IPS DF 19.7 (cell line): ENCODE data around the gene IGLL5.
"Not testable (repeated sequence)": the region's sequence is repeated elsewhere in the genome, so short reads cannot be mapped to it uniquely, and the experiment has no call there.

Experiments used
- DNase-seq: peaks from one replicate; pipeline ENCODE4 v3.0.0-alpha.2; 2013; ENCODE audit warnings: low read depth, low spot score

IGLL5 gene

GRCh38 chr22:22884010-22884887, 3.4 kb upstream of the IGLL5 start:
- peak; percentile 38 for DNase-seq

- no peak for DNase-seq
These were observed 2.5 kb upstream of the IGLL5 start for GRCh38 chr22:22884888-22885840.

GRCh38 chr22:22886546-22886945, 1.1 kb upstream of the IGLL5 start:
- no peak for DNase-seq

- no peak for DNase-seq
These were observed 1.1 kb downstream of the IGLL5 start for GRCh38 chr22:22888571-22889353.

GRCh38 chr22:22890085-22890484, 2.5 kb downstream of the IGLL5 start:
- DNase-seq = no peak

GRCh38 chr22:22891139-22891621, 3.6 kb downstream of the IGLL5 start:
- no peak for DNase-seq

- DNase-seq = no peak
These were observed 4.8 kb downstream of the IGLL5 start for GRCh38 chr22:22892096-22893052.

- no peak for DNase-seq
These were observed 5.6 kb downstream of the IGLL5 start for GRCh38 chr22:22893077-22893805.

- no peak for DNase-seq
These were observed 6.5 kb downstream of the IGLL5 start for GRCh38 chr22:22893891-22894739.

- no peak for DNase-seq
These were observed 7.4 kb downstream of the IGLL5 start for GRCh38 chr22:22894740-22895731.

GRCh38 chr22:22895776-22896445, 8.3 kb downstream of the IGLL5 start:
- DNase-seq = no peak

GRCh38 chr22:22896601-22897000, 9.0 kb downstream of the IGLL5 start:
- DNase-seq = no peak

- no peak for DNase-seq
These were observed 9.5 kb downstream of the IGLL5 start for GRCh38 chr22:22897091-22897490.

GRCh38 chr22:22897947-22898346, 10.3 kb downstream of the IGLL5 start:
- DNase-seq = no peak

GRCh38 chr22:22898411-22898950, 10.9 kb downstream of the IGLL5 start:
- DNase-seq = not testable (repeated sequence)

- DNase-seq = not testable (repeated sequence)
These were observed 11.9 kb downstream of the IGLL5 start for GRCh38 chr22:22899342-22900080.
